IMR-90 (cell line): ENCODE measurements around the gene GAPVD1.

Source experiments
- CHD1 ChIP-seq: IDR thresholded peaks from 2 replicates; pipeline ENCODE4 v1.6.1; 2012; ENCODE audit warnings: low read depth, low read length, improper control_type of control experiment
- MXI1 ChIP-seq: IDR thresholded peaks from 2 replicates; pipeline ENCODE4 v1.6.1; 2012; ENCODE audit warnings: low read depth, mild to moderate bottlenecking, low read length, moderate library complexity, borderline replicate concordance
- POLR2A ChIP-seq: IDR thresholded peaks from 2 replicates; pipeline ENCODE4 v1.6.1; 2012; ENCODE audit warnings: mild to moderate bottlenecking, low read depth, low read length
- RAD21 ChIP-seq: IDR thresholded peaks from 2 replicates; pipeline ENCODE4 v1.6.1; 2012; ENCODE audit warnings: low read length, improper control_type of control experiment
- RFX5 ChIP-seq: IDR thresholded peaks from 2 replicates; pipeline ENCODE4 v1.8.0; 2012; ENCODE audit warnings: low read depth, mild to moderate bottlenecking, low read length, moderate library complexity
- SMC3 ChIP-seq: fragments of 150-350 bp; IDR thresholded peaks from 2 replicates; pipeline ENCODE4 v1.6.1; 2016; ENCODE audit warnings: low read depth, mild to moderate bottlenecking, antibody characterized with exemption, low read length, moderate library complexity
- TF ChIP-seq, protein P1 (sequence below): conservative IDR thresholded peaks from 2 replicates; pipeline ENCODE4 v1.5.1; 2012; ENCODE audit warnings: mild to moderate bottlenecking, low read depth, low read length, improper control_type of control experiment
- TF ChIP-seq, protein P2 (sequence below): fragments of 150-350 bp; IDR thresholded peaks from 2 replicates; pipeline ENCODE4 v1.6.1; 2017; ENCODE audit warnings: mild to moderate bottlenecking, antibody characterized with exemption, low read length, low read depth

DNA sequence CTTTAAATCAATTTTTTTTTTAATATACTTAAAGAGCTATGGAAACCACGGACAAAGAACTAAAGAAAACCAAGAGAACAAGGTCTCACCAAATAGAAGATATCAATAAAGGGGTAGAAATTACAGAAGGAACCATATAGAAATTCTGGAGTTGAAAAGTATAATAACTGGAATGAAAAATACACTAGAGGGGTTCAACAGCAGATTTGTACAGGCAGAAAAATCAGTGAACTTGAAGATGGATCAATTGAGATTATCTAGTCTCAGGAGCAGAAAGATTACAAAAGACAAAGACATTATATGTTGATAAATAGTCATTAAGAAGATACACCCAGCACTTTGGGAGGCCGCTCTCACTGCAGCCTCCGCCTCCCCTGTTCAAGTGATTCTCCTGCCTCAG, 56.1 kb downstream of the GAPVD1 start:
- TF ChIP-seq POLR2A (no peak), RFX5 (no peak), RAD21 (no peak), SMC3 (no peak), MXI1 (no peak), CHD1 (no peak)
- TF ChIP-seq, protein P1, sequence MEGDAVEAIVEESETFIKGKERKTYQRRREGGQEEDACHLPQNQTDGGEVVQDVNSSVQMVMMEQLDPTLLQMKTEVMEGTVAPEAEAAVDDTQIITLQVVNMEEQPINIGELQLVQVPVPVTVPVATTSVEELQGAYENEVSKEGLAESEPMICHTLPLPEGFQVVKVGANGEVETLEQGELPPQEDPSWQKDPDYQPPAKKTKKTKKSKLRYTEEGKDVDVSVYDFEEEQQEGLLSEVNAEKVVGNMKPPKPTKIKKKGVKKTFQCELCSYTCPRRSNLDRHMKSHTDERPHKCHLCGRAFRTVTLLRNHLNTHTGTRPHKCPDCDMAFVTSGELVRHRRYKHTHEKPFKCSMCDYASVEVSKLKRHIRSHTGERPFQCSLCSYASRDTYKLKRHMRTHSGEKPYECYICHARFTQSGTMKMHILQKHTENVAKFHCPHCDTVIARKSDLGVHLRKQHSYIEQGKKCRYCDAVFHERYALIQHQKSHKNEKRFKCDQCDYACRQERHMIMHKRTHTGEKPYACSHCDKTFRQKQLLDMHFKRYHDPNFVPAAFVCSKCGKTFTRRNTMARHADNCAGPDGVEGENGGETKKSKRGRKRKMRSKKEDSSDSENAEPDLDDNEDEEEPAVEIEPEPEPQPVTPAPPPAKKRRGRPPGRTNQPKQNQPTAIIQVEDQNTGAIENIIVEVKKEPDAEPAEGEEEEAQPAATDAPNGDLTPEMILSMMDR: no peak
- TF ChIP-seq, protein P2, sequence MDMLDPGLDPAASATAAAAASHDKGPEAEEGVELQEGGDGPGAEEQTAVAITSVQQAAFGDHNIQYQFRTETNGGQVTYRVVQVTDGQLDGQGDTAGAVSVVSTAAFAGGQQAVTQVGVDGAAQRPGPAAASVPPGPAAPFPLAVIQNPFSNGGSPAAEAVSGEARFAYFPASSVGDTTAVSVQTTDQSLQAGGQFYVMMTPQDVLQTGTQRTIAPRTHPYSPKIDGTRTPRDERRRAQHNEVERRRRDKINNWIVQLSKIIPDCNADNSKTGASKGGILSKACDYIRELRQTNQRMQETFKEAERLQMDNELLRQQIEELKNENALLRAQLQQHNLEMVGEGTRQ: no peak
